MM.1S (cell line): ENCODE results near the gene CTU1.

ENCODE experiments used
- CTCF ChIP-seq: fragments of 300-600 bp; sonication (generic); IDR thresholded peaks from 2 replicates; pipeline ENCODE4 v1.5.1; 2016; ENCODE audit warnings: antibody characterized with exemption, low read length, mixed read lengths
- EZH2 ChIP-seq: fragments of 300-600 bp; sonication (generic); optimal IDR thresholded peaks from 2 replicates; pipeline ENCODE3; 2017; ENCODE audit warnings: low read depth, mild to moderate bottlenecking, antibody characterized with exemption, low read length, mixed read lengths
- EZH2phosphoT487 ChIP-seq: fragments of 300-600 bp; sonication (generic); IDR thresholded peaks from 2 replicates; pipeline ENCODE4 v1.6.1; 2018; ENCODE audit warnings: antibody characterized with exemption, low read length

GRCh38 chr19:51064534-51065220 lies 43.5 kb downstream of the CTU1 start, which contains the start of gene KLK13:
- TF ChIP-seq CTCF: no peak
- TF ChIP-seq EZH2: no peak
- no peak for TF ChIP-seq EZH2phosphoT487
